Stimulated activated CD4-positive, alpha-beta T cell treated with anti-CD3 and anti-CD28 coated beads, Interleukin-1b, Interleukin-23, amount 100 ng/mL, for 1 hour (primary cell): ENCODE results near the gene F10.

ENCODE experiments used
- DNase-seq, 2 donors: peaks; one replicate each; pipeline ENCODE4 v3.0.0-alpha.2; 2020; ENCODE audit warnings: low read depth in 2 of 2

Gene F10

GRCh38 chr13:113129921-113130750 lies 7.5 kb downstream of the F10 start:
- DNase-seq, result no peak

- DNase-seq, result no peak
Observed at GRCh38 chr13:113135281-113135760, 12.7 kb downstream of the F10 start.

DNA sequence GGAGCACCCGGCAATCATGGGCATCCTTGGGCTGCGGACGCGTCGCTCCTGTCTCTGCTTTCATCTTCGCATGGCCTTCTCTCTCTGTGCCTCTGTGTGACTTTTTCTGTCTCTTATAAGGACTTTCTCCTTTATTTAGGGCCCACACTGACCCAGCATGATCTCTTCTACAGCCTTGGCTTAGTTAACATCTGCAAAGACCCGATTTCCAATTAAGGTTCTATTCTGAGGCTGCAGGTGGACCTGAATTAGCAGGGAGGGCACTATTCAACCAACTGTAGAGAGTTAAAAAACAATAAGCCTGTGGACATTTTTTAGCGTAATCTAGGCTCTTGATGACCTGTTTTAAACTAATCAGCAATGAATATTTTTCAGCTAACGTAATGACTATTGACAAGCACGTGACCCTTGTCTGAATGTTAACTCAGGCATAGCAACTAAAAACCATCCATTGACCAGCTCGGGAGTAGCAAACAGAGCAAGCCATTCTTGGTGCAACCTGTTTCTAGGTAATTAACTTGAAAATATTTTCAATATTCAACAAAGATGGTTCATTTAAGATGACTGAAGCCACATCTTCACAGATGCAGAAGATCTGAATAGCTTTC lies 15.2 kb downstream of the F10 start:
- DNase-seq, result no peak

GRCh38 chr13:113138792-113139551 lies 16.4 kb downstream of the F10 start:
- DNase-seq, result no peak

DNA sequence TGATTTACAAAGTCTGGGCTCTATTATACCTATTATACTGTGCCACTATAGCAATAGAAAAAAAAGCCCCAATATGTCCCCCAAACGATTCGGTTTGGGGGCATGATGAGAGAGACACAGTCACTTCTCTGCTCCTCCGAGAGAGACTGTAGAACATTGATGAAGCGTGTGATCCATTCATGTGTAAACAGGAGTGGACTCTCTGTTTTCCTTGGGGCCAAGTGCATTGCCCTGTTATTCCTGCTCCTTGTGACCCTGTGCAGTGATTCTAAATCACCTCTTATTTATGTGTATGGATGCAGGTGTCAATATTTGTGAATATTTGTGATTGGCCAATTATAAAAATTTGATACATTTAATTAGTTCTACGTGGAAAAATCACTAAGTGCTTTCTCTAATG lies 17.0 kb downstream of the F10 start:
- DNase-seq, result no peak

GRCh38 chr13:113140677-113141600 lies 18.3 kb downstream of the F10 start:
- DNase-seq, result no peak

DNA sequence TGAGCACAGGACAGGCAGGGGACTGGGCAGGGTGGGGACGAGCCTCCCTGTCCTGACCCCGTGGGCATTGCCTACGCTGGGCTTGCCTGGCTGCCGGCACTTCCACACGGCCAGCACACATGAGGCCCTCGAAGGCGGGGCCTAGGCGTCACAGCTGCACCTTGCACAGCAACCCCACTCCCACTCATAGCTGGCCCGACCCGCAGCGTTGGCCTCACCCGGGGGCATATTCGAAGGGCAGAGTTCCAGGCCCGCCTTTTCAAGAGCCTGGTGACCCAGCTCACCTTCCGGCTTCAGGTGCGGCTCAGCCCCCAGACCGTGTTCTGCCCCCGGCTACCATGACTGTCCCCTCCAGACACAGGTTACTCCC lies 19.0 kb downstream of the F10 start:
- DNase-seq, result no peak

DNA sequence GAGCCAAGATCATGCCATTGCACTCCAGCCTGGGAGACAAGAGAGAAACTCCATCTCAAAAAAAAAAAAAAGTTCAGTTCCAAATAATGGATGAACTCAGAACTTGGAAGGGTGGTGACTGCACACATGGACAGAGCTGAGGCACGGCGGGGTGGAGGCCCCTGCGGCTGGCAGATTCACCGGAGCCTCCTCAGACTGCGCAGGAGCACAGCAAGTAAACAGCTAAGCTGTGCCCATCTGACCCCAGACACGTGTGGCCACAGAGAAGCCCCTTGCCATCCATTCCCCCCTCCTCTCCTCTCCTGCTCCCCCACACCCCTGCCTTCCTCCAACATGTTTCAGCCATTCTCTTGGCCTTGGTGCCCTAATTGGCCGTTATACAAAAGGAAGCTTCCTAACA lies 20.3 kb downstream of the F10 start:
- no peak for DNase-seq

DNA sequence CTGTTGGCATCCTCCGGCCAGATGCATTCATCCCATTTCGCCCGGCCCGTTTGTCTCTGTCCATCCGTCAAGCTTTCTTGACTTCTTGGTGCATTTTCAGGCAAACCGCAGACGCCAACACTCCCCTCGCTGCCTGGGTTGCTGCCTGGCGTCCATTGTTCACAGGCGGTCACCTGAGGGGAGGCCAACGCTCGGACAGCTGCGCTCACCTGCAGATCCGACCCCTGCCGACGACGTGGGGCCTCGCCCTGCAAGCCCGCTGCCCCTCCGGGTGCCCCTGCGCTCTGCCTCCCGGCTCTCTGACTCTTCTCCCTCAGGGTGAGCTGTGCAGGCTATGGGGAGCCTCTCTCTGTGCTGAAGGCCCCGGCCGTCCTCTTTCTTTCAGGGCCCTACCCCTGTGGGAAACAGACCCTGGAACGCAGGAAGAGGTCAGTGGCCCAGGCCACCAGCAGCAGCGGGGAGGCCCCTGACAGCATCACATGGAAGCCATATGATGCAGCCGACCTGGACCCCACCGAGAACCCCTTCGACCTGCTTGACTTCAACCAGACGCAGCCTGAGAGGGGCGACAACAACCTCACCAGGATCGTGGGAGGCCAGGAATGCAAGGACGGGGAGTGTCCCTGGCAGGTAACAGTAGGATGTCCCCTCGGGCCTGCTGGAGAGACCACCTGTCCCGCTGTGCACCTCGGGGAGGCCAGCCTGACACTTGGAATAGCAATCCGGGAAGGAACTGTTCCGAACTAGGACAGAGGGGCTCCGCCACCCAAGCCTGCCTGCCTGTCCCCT lies 21.1 kb downstream of the F10 start:
- DNase-seq, result no peak

DNA sequence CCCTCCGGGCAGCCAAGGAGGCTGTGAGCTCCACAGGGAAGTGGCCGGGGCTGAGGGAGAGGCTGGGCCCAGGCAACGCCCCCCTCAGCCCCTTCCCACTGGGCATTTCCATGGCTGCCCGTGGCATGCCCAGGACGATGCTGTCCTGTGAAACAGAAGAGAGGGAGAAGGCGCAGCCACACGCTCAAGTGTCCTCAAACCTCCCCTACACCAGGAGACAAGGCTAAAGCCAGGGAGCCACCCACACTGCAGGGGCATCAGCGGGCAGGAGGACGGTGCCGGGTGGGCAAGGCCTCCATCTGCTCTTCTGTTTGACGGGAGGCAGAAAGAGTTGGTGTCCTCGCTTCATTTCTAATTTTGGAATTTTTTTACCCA lies 21.6 kb downstream of the F10 start:
- no peak for DNase-seq

- no peak for DNase-seq
Observed at GRCh38 chr13:113145496-113145895, 22.9 kb downstream of the F10 start.

- DNase-seq, result no peak
Observed at GRCh38 chr13:113145911-113146598, 23.5 kb downstream of the F10 start.

DNA sequence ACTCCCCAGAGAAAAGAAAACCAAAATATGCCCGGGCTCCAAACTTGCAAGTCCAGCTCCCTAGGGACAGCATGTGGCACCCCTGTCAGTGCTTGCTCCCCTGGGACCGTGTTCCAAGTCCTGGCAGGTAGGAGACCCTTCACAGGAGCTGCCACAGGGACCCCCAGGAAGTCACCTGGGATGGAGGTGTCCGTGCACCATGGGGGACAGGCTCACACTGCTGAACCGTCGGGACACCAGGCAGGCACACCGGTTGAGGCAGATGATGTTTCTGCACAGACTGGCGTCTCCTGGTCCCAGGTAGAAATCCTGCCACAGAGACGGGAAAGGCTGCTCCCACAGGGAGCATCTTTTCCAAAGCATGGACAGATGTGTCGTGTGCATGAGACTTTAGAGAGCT lies 24.2 kb downstream of the F10 start:
- DNase-seq, result no peak

DNA sequence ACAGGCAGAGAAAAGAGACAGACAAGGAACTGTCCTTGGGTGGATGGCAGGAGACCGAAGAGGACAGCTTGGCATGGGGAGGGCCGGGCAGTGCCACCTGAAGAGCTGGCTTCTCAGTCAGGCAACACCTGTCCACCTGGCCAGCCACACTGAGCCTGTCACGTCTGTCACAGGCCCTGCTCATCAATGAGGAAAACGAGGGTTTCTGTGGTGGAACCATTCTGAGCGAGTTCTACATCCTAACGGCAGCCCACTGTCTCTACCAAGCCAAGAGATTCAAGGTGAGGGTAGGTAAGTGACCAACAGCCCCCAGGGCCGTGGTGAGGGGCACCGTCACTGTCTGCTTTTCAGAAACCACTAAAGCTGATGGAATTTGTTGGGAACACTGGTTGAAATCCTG lies 24.6 kb downstream of the F10 start:
- DNase-seq, result no peak

DNA sequence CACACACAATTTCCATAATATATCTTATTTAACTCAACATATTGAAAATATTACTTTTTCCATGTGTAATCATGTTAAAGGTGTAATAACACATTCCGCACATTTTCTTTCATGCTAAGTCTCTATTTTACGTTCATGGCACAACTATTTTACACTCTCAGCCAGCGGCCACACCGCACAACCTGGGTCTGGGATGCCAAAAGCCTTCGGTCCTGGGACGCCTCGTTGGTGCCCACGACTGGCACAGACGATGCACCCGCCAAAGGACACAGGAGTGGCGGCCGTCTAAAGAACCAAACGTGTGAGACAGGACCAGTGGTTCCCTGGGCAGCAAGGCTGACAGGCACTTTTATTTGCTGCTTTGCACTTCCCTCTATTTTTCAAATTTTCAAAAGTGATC lies 25.8 kb downstream of the F10 start:
- no peak for DNase-seq

- DNase-seq, result no peak
Observed at GRCh38 chr13:113148940-113149503, 26.4 kb downstream of the F10 start.

DNA sequence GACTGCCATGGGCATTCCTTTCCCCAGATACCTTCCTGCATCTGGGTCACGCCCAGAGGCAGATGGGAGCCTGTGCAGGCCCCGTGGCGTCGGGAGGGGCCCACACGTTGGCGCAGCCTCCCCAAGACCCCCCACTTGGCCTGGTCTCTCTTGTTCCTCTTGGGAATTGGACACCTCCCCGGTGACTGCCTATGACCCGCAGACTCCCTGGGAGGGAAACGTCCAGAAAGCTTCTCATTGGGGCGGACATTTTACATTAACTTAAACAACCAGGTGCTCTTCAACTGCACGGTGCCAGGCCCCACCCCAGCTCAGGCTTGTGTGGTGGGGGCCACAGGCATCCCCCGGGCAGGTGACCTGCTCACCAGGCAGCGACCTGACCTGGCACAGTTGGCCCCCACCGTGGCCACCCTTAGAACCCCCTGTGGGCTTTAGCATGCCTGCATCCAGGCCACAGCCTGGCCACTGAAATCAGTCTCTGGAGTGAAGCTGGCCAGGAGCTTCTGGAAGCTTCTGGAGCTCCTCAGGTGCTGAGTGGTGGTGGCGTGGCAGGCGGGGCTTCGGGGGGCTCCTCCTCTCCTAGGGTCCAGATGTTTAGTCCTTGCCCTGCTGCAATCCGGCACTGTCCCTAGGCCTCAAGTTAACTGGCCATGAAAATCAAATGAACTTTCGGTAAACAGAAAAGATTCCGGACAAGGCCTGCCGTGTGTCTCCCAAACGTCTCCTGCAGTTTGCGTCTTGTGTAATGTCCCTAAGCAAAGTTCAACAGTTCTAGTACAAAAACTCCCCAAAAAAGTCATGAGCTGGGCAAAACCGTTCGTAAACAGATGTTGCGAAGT lies 27.3 kb downstream of the F10 start:
- DNase-seq, result no peak

- DNase-seq, result no peak
Observed at GRCh38 chr13:113150550-113151365, 28.2 kb downstream of the F10 start.
